Measurements from ENCODE around the gene SIRPB2.

DNA sequence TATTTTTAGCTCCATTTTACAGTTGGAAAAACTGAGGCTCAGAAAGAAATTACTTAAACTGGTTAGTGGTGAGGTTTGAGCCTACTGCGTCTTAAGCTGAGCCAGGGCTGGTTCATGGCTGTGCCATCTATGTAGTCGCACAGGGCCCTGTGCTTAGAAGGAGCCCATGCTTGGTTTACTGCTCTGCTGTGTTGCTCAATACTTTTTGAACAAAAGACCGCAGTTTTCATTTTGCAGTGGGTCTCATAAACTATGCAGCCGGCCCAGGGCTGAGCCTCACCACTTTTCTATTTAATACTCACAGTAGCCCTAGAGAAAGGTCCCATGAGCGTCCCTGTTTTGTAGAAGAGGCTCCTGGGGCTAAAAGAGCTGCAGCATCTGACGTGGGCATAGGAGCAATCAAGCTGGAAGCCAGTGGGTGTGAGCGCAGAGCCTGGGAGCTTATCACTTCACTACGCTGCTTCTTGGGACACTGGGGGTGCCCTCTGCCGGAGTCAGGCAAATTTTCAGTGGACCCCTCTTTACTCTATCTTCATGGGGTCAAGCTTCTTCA lies 501 bp downstream of the SIRPB2 start:
- no peak for TF ChIP-seq CTCF (conservative IDR thresholded peaks at IDR 0.05)
- no peak for TF ChIP-seq EZH2 (IDR thresholded peaks at IDR 0.05; ENCODE audit: low read depth)
